ENCODE data around the gene SYK.
"Not testable (repeated sequence)": the region's sequence is repeated elsewhere in the genome, so short reads cannot be mapped to it uniquely, and the experiment has no call there.

Gene SYK

GRCh38 chr9:90801241-90801972 is at the start of gene SYK:
Gene SYK, plus strand, starts transcription at chr9:90801819. Its CDS starts 42,080 bp downstream, at chr9:90843899.
- Mint-ChIP-seq H3K4me3 (peak within 1 kb of the TSS; percentile 99), H3K27me3 (no peaks in the 10 kb centered on the region), H3K9me3 (no peaks in the 10 kb centered on the region), H3K4me1 (peaks cover 76% of the 10 kb centered on the region), H3K36me3 (no peaks in the 10 kb centered on the region), H3K27ac (peak within 1 kb of the TSS; percentile 90)
- ATAC-seq: peak; percentile 91

GRCh38 chr9:90755514-90756371 is 45.9 kb upstream of the SYK start:
- Mint-ChIP-seq H3K27ac (peak overlapping the region; percentile 54), H3K4me1 (peaks cover 11% of the 10 kb centered on the region)
- ATAC-seq, H3K4me3 Mint-ChIP-seq, H3K9me3 Mint-ChIP-seq, H3K36me3 Mint-ChIP-seq, H3K27me3 Mint-ChIP-seq: not testable (repeated sequence)

DNA sequence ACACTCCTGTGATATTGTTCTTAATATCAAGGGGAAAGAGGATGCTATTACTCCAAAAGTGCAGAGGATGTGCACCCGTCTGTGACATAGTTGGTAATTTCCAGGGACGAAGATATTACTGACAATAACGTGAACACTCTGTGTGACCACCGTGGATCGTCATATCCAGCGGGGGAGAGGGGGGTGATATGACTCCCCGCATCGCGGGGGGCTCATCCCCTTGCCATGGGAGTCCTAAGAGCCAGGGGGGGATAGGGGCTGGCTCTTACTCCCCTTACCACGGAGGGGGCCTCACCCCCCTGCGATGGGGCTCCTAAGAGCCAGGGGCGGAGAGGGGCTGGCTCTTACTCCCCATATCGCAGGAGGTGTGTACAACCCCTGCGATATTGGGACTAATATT is 41.0 kb upstream of the SYK start:
- not testable (repeated sequence) for H3K27ac Mint-ChIP-seq, H3K9me3 Mint-ChIP-seq, H3K4me3 Mint-ChIP-seq, H3K4me1 Mint-ChIP-seq, H3K27me3 Mint-ChIP-seq, ATAC-seq, H3K36me3 Mint-ChIP-seq

DNA sequence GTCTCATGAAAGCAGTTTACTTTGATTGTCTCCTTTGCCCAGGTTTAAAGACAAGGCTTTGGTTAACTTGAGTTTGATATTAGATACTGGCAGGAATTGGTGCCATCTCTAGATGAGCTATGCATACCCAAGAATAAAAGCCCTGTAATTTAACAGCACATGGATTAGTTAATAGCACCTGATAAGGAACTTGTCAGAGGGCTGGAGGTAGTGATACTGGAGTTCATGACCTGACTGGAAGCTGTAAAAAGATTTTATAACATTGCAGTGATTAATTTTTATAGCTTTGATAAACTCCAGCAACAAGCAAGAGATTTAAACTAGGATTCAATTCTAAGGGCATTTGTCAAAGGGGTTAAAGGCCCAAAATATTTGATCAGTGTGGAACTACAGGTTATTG is 34.9 kb upstream of the SYK start:
- no peak overlapping the region for H3K27ac Mint-ChIP-seq
- peaks cover 36% of the 10 kb centered on the region for H3K4me1 Mint-ChIP-seq
- no peaks in the 10 kb centered on the region for H3K36me3 Mint-ChIP-seq
- no peak overlapping the region for H3K4me3 Mint-ChIP-seq
- no peak for ATAC-seq
- no peaks in the 10 kb centered on the region for H3K9me3 Mint-ChIP-seq
- H3K27me3 Mint-ChIP-seq: no peaks in the 10 kb centered on the region

DNA sequence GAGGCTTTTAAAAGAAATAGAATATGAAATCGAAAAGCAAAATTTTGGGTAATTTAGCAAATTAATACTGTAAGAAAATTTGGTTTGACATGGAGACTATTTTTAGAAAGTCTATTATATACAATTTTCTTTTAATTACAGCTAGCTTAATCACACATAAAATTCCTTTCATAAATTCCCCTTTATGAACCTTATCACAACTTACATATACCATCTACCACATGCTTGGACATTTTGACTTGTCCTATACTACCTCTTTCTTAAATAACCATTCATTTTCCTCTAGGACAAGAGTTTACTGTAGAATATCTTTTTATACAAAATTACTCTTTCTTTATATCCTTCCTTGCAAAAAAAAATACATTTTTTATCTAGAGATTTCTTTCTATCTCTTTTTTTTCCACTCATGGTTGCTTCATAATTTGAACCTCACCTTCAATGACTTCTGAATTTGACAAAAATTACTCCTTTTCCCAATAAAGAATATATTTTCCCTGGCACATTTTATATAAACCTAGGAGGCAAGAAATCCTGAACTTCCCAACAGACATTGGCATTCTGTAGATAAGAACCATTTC is 34.0 kb upstream of the SYK start:
- Mint-ChIP-seq H3K4me1 (peaks cover 45% of the 10 kb centered on the region), H3K27ac (peak overlapping the region; percentile 82), H3K9me3 (no peaks in the 10 kb centered on the region), H3K36me3 (no peaks in the 10 kb centered on the region), H3K4me3 (no peak overlapping the region), H3K27me3 (no peaks in the 10 kb centered on the region)
- ATAC-seq: no peak

- Mint-ChIP-seq H3K9me3 (no peaks in the 10 kb centered on the region), H3K27me3 (no peaks in the 10 kb centered on the region), H3K4me1 (peaks cover 70% of the 10 kb centered on the region), H3K4me3 (peak overlapping the region; percentile 18), H3K27ac (peak overlapping the region; percentile 82), H3K36me3 (no peaks in the 10 kb centered on the region)
- peak; percentile 83 for ATAC-seq
Measured at GRCh38 chr9:90770182-90770738, 31.4 kb upstream of the SYK start.

- ATAC-seq: no peak
- Mint-ChIP-seq H3K9me3 (no peaks in the 10 kb centered on the region), H3K4me1 (peaks cover 70% of the 10 kb centered on the region), H3K27ac (peak overlapping the region; percentile 82), H3K4me3 (no peak overlapping the region), H3K27me3 (no peaks in the 10 kb centered on the region), H3K36me3 (no peaks in the 10 kb centered on the region)
Measured at GRCh38 chr9:90770927-90771326, 30.7 kb upstream of the SYK start.

DNA sequence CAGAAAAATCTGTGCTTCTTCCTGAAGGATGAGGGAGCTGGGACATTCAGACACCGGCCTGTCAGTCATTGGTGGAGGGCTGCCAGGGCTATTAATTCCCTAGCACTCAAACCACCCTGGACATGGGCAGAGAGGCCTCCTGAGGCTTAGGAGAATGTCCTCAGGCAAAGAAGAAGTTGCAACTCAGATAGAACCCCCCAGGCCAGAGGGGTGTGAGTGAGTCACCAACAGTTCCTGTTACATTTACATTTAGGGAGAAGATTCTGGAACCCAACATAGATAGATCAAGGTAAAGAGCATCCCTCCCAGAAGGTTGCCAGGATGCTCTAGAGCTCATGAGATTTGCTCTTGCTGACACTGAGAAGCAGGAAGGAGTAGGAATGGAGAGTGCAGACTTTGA is 29.2 kb upstream of the SYK start:
- Mint-ChIP-seq H3K27ac (peak overlapping the region; percentile 39), H3K4me1 (peaks cover 70% of the 10 kb centered on the region), H3K27me3 (no peaks in the 10 kb centered on the region), H3K9me3 (no peaks in the 10 kb centered on the region), H3K36me3 (no peaks in the 10 kb centered on the region), H3K4me3 (no peak overlapping the region)
- ATAC-seq: no peak

DNA sequence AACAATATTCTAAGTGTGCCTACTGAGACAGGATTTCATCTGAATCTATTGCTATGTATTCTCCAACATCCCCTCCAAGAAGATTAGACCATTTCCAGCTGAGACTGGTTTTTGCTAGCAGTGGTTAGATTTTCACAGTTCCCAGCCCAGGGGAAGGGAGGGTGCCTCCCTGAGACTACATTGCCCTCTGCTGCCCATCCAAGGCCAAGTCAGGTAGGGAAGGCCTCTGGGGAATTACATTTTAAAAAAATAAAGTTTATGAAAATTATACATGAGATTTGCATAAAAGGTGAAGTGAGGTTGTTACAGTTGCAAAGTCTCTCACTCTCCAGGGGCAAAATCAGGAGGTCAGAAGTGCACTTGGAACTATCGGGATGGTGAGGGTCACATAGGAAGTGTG is 28.0 kb upstream of the SYK start:
- Mint-ChIP-seq H3K27ac (peak overlapping the region; percentile 42), H3K9me3 (no peaks in the 10 kb centered on the region), H3K4me1 (peaks cover 63% of the 10 kb centered on the region), H3K36me3 (no peaks in the 10 kb centered on the region), H3K4me3 (no peak overlapping the region), H3K27me3 (no peaks in the 10 kb centered on the region)
- no peak for ATAC-seq

DNA sequence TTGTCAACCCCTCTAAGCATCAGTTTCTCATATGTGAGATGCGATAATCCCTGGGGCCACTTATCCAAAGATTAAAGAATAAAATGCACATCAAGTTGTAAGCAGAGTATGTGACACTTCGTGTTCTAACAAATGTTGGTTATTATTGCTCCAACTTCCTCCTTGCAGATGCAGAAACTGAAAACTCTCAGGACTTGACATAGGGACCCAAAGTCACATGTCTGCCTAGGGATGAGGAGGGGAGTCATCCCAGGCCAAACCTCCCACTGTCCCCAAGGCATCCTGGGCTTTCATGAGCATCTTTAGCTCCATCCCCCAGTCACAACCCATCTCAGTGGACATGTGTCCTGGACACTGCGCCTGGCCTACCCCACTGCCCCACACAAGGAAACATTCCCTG is 27.5 kb upstream of the SYK start:
- no peak for ATAC-seq
- Mint-ChIP-seq H3K27me3 (no peaks in the 10 kb centered on the region), H3K36me3 (no peaks in the 10 kb centered on the region), H3K9me3 (no peaks in the 10 kb centered on the region), H3K4me3 (no peak overlapping the region), H3K4me1 (peaks cover 58% of the 10 kb centered on the region), H3K27ac (peak overlapping the region; percentile 42)

- Mint-ChIP-seq H3K27me3 (no peaks in the 10 kb centered on the region), H3K36me3 (no peaks in the 10 kb centered on the region), H3K9me3 (no peaks in the 10 kb centered on the region), H3K4me3 (peak overlapping the region; percentile 53), H3K27ac (peak overlapping the region; percentile 42), H3K4me1 (peaks cover 52% of the 10 kb centered on the region)
- ATAC-seq: peak; percentile 94
Measured at GRCh38 chr9:90774682-90775081, 26.9 kb upstream of the SYK start.

DNA sequence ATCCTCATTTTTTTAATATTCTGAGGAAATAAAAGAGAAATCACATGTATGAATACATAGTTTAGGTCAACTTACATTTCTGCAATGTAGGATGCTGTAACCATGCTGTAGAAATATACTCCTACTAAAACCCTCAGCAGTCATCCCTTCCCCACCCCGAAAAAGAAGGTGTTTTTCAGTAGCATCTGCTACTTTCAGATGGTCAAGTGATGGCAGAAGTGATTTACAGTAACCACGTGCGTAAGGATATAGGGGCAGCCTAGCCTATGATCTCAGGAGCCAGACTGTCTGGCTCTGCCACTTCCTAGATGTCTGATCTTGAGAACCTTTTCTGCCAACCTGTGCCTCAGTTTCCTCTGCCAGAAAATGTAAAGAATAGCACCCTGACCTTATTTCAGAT is 26.0 kb upstream of the SYK start:
- no peak overlapping the region for H3K4me3 Mint-ChIP-seq
- no peaks in the 10 kb centered on the region for H3K27me3 Mint-ChIP-seq
- ATAC-seq: no peak
- no peaks in the 10 kb centered on the region for H3K9me3 Mint-ChIP-seq
- H3K27ac Mint-ChIP-seq: no peak overlapping the region
- peaks cover 43% of the 10 kb centered on the region for H3K4me1 Mint-ChIP-seq
- H3K36me3 Mint-ChIP-seq: no peaks in the 10 kb centered on the region

- Mint-ChIP-seq H3K36me3 (no peaks in the 10 kb centered on the region), H3K4me3 (no peak overlapping the region), H3K27me3 (no peaks in the 10 kb centered on the region), H3K4me1 (peaks cover 32% of the 10 kb centered on the region), H3K27ac (peak overlapping the region; percentile 12), H3K9me3 (no peaks in the 10 kb centered on the region)
- ATAC-seq: no peak
Measured at GRCh38 chr9:90778746-90779145, 22.9 kb upstream of the SYK start.

DNA sequence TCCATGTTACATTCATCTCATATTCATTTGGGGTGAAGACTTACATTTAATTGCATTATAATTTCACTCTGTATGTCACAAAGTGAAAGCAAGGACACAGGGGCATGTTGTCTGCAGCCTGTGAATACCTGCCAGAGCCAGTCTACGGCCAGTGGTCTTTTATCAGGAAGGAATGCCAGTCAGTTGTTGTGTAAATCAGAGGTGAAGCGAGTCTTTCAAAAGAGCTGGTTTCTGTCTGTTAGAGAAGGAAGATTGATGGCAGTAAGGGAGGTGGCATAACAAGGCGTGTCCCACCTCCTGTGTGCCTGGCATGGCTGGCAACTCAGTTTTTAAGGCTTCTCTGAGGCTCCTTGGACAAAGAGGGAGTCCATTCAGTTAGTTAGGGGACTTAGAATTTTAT is 18.1 kb upstream of the SYK start:
- peak overlapping the region; percentile 52 for H3K27ac Mint-ChIP-seq
- no peak for ATAC-seq
- peaks cover 19% of the 10 kb centered on the region for H3K4me1 Mint-ChIP-seq
- H3K9me3 Mint-ChIP-seq: no peaks in the 10 kb centered on the region
- H3K27me3 Mint-ChIP-seq: no peaks in the 10 kb centered on the region
- no peaks in the 10 kb centered on the region for H3K36me3 Mint-ChIP-seq
- H3K4me3 Mint-ChIP-seq: no peak overlapping the region

DNA sequence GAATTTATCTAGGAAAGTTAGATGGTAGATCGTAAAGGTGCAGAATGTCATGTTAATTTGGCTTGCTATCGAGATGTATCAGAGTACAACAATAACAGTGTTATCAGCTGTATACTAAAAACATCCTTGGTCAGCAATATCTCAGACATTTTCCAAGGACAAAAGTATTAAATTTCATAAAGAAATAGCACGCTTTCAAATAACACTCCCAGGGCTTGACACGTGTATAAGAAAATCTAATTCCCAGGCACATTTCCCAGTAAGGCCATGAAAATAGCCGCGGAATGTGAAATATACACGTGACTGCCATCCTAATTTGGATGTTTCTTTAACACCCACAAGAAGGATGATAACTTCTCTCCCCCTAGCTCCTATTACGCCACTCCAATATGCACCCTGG is 17.7 kb upstream of the SYK start:
- Mint-ChIP-seq H3K27me3 (no peaks in the 10 kb centered on the region), H3K36me3 (no peaks in the 10 kb centered on the region)

More for the DNA sequence above, 17.7 kb upstream of the SYK start:
- Mint-ChIP-seq H3K4me1 (peaks cover 23% of the 10 kb centered on the region), H3K4me3 (no peak overlapping the region), H3K27ac (peak overlapping the region; percentile 52), H3K9me3 (no peaks in the 10 kb centered on the region)
- no peak for ATAC-seq
